ENCODE data around the gene XYLT1.

XYLT1 gene

DNA sequence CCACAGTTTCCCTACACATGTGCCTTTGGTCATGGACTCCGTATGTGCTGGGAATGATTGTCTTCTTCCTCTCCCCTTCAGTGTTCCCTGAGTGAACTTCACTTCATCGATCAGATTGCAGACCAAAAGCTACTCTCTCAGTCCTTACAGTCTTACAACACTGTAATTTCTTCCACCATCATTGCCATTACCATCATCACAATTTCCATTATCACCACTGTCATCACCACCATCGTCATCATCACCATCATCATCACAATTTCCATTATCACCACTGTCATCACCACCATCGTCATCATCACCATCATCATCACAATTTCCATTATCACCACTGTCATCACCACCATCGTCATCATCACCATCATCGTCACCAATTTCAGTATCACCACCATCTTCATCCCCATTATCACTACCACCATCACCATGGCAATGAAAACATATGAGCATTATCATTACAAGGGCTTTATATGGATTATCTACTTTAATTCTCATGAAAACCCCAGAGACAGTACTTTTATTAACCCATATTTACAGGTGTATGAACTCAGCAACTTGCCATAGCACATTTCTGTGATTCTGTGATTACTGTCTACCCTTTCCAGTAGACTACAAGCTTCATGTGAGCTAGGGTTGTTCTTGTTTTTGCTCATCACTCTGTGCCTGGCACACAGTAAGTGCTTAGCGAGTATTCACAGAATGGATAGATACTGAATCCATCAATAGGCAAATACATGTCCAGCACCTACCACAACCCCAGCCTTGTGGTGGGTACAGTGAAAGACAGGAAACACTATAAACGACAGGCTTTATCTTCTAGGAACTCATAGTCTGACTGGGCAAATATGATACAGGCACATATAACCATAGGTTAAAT lies 327.0 kb downstream of the XYLT1 start:
- Histone ChIP-seq H3K4me1 (ENCODE audit: control insufficient read depth, low read depth, low read length) (no peaks in the 10 kb centered on the region), H3K18ac (ENCODE audit: low read length) (no peak overlapping the region), H3K9ac (ENCODE audit: low read length) (no peak overlapping the region), H2BK120ac (ENCODE audit: low read depth, low read length) (no peak overlapping the region), H2BK15ac (replicated peaks; ENCODE audit: low read depth) (no peak overlapping the region), H3K27me3 (ENCODE audit: insufficient read depth, low read length, poor library complexity) (no peaks in the 10 kb centered on the region), H3K4me2 (ENCODE audit: low read length) (no peak overlapping the region), H2BK5ac (ENCODE audit: low read length) (no peak overlapping the region), H3K79me1 (ENCODE audit: low read length) (peaks cover 2% of the 10 kb centered on the region), H2AK5ac (ENCODE audit: low read length) (no peak overlapping the region), H4K5ac (ENCODE audit: low read length) (no peak overlapping the region), H3K27ac (ENCODE audit: low read depth, low read length) (no peak overlapping the region), H3K79me2 (ENCODE audit: control insufficient read depth, insufficient read depth, low read length) (no peaks in the 10 kb centered on the region), H3K23ac (ENCODE audit: low read length) (no peak overlapping the region), H3K4me3 (ENCODE audit: low read length) (no peak overlapping the region), H3K4ac (ENCODE audit: low read depth, low read length) (no peak overlapping the region), H4K8ac (ENCODE audit: low read depth, low read length) (no peak overlapping the region), H3K56ac (ENCODE audit: low read length) (no peak overlapping the region), H3K36me3 (ENCODE audit: control insufficient read depth, insufficient read depth, low read length) (no peaks in the 10 kb centered on the region)
- 100% methylated on average over 2 of the region's 8 CpGs for WGBS (ENCODE audit: extremely low coverage, insufficient coverage, low lambda C conversion rate)
- DNase-seq = no peak

DNA sequence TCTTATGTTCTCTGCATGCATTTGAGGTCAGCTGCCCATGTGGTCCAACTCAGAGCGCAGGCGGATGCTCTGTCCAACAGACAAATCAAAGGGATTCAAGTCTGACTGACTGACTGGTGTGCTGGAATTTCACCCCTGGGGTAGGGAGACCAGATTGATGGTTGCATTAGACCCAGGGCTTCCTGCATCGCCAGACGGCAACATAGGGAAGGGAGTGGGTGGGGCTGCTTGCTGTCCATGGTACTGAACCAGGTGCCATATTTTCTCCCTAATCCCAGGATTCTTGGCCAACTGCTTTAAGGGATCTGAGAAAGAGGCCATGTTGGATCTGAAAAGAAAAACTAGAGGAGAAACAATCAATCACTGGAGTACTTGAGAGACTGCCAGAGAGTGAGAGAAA lies 332.0 kb downstream of the XYLT1 start:
- Histone ChIP-seq H2BK5ac (ENCODE audit: low read length) (no peak overlapping the region), H3K79me1 (ENCODE audit: low read length) (peaks cover 2% of the 10 kb centered on the region), H3K18ac (ENCODE audit: low read length) (no peak overlapping the region), H3K4ac (ENCODE audit: low read depth, low read length) (no peak overlapping the region), H4K8ac (ENCODE audit: low read depth, low read length) (no peak overlapping the region), H3K23ac (ENCODE audit: low read length) (no peak overlapping the region), H3K9ac (ENCODE audit: low read length) (no peak overlapping the region), H3K27me3 (ENCODE audit: insufficient read depth, low read length, poor library complexity) (no peaks in the 10 kb centered on the region), H2BK15ac (replicated peaks; ENCODE audit: low read depth) (no peak overlapping the region), H3K4me1 (ENCODE audit: control insufficient read depth, low read depth, low read length) (no peaks in the 10 kb centered on the region), H3K27ac (ENCODE audit: low read depth, low read length) (no peak overlapping the region), H2BK120ac (ENCODE audit: low read depth, low read length) (no peak overlapping the region), H4K5ac (ENCODE audit: low read length) (no peak overlapping the region), H3K36me3 (ENCODE audit: control insufficient read depth, insufficient read depth, low read length) (peaks cover 2% of the 10 kb centered on the region), H2AK5ac (ENCODE audit: low read length) (no peak overlapping the region), H3K79me2 (ENCODE audit: control insufficient read depth, insufficient read depth, low read length) (no peaks in the 10 kb centered on the region), H3K56ac (ENCODE audit: low read length) (no peak overlapping the region), H3K4me2 (ENCODE audit: low read length) (no peak overlapping the region), H3K4me3 (ENCODE audit: low read length) (no peak overlapping the region)
- no CpG with 5 or more reads among the region's 4 CpGs for whole genome bisulfite sequencing (ENCODE audit: extremely low coverage, insufficient coverage, low lambda C conversion rate)
- DNase-seq = peak; percentile 62

DNA sequence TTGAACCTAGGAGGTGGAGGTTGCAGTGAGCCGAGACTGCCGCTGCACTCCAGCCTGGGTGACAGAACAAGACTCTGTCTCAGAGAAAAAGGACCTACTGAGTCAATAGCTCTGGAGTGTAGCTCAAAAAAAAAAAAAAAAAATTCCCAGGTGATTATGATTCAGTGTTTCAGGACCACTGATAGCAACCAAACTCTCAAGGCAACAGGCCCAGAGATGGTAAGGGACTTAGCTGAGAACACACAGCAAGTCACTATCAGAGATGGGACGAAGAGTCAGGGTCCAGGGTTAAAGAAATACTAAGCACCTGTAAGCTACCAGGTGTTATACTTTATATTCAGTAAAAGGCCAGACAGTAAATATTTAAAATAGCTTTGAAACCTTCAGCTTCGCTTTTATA lies 335.3 kb downstream of the XYLT1 start:
- Histone ChIP-seq H3K4me3 (ENCODE audit: low read length) (no peak overlapping the region), H3K4me2 (ENCODE audit: low read length) (no peak overlapping the region), H3K27me3 (ENCODE audit: insufficient read depth, low read length, poor library complexity) (no peaks in the 10 kb centered on the region), H3K9ac (ENCODE audit: low read length) (no peak overlapping the region), H3K36me3 (ENCODE audit: control insufficient read depth, insufficient read depth, low read length) (peaks cover 2% of the 10 kb centered on the region), H4K8ac (ENCODE audit: low read depth, low read length) (no peak overlapping the region), H2BK120ac (ENCODE audit: low read depth, low read length) (no peak overlapping the region), H3K4me1 (ENCODE audit: control insufficient read depth, low read depth, low read length) (no peaks in the 10 kb centered on the region), H3K27ac (ENCODE audit: low read depth, low read length) (no peak overlapping the region), H3K23ac (ENCODE audit: low read length) (no peak overlapping the region), H2BK5ac (ENCODE audit: low read length) (no peak overlapping the region), H3K4ac (ENCODE audit: low read depth, low read length) (no peak overlapping the region), H3K79me2 (ENCODE audit: control insufficient read depth, insufficient read depth, low read length) (no peaks in the 10 kb centered on the region), H4K5ac (ENCODE audit: low read length) (no peak overlapping the region), H3K18ac (ENCODE audit: low read length) (no peak overlapping the region), H3K56ac (ENCODE audit: low read length) (no peak overlapping the region), H2AK5ac (ENCODE audit: low read length) (no peak overlapping the region), H2BK15ac (replicated peaks; ENCODE audit: low read depth) (no peak overlapping the region), H3K79me1 (ENCODE audit: low read length) (no peaks in the 10 kb centered on the region)
- no peak for DNase-seq
- WGBS (ENCODE audit: extremely low coverage, insufficient coverage, low lambda C conversion rate) = no CpG with 5 or more reads among the region's 4 CpGs

DNA sequence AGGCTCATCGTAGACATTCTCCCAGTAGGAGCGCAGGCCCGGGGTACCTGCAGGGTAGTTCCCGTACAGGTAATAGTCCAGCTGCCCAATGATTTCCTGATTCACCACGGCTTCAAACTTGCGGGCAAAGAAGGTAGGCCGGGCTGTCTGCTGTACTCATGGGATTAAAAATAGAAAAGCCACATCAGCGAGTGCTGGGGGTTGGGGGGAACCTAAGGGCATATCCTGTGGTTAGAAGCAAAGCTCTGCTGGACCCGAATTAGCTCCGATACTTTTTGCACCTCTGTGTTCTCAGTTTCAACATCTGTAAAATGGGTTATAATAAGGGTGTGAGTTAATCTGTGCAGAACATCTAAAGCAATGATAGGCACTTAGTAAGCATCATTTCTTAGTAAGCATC lies 336.2 kb downstream of the XYLT1 start:
- Histone ChIP-seq H3K79me2 (ENCODE audit: control insufficient read depth, insufficient read depth, low read length) (no peaks in the 10 kb centered on the region), H2BK15ac (replicated peaks; ENCODE audit: low read depth) (no peak overlapping the region), H3K23ac (ENCODE audit: low read length) (no peak overlapping the region), H3K56ac (ENCODE audit: low read length) (no peak overlapping the region), H4K5ac (ENCODE audit: low read length) (no peak overlapping the region), H3K27ac (ENCODE audit: low read depth, low read length) (no peak overlapping the region), H3K36me3 (ENCODE audit: control insufficient read depth, insufficient read depth, low read length) (peaks cover 2% of the 10 kb centered on the region), H3K9ac (ENCODE audit: low read length) (no peak overlapping the region), H3K4me3 (ENCODE audit: low read length) (no peak overlapping the region), H2BK5ac (ENCODE audit: low read length) (no peak overlapping the region), H3K27me3 (ENCODE audit: insufficient read depth, low read length, poor library complexity) (no peaks in the 10 kb centered on the region), H4K8ac (ENCODE audit: low read depth, low read length) (no peak overlapping the region), H3K79me1 (ENCODE audit: low read length) (no peaks in the 10 kb centered on the region), H3K4me2 (ENCODE audit: low read length) (no peak overlapping the region), H2BK120ac (ENCODE audit: low read depth, low read length) (no peak overlapping the region), H2AK5ac (ENCODE audit: low read length) (no peak overlapping the region), H3K4me1 (ENCODE audit: control insufficient read depth, low read depth, low read length) (no peaks in the 10 kb centered on the region), H3K4ac (ENCODE audit: low read depth, low read length) (no peak overlapping the region), H3K18ac (ENCODE audit: low read length) (no peak overlapping the region)
- no peak for DNase-seq
- WGBS (ENCODE audit: extremely low coverage, insufficient coverage, low lambda C conversion rate) = no CpG with 5 or more reads among the region's 10 CpGs

DNA sequence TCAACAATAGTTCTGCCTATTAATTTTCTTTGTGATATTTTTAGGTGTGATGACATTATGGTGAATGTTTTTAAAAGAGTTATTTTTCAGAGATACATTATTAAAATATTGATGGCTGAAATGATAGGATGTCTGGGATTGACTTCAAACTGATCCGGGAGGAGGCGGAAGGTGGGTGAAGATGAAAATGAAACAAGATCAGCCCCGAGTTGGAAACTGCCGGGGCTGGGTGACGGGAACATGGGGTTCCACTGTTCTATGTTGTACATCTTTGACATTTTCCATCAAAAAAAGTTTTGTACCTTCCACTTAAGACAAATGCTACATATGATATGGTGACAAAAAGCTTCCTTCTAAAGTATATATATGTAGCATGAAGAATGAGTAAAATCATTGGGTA lies 336.9 kb downstream of the XYLT1 start:
- no peak overlapping the region for H3K18ac ChIP-seq (ENCODE audit: low read length)
- H3K79me2 ChIP-seq (ENCODE audit: control insufficient read depth, insufficient read depth, low read length) = no peaks in the 10 kb centered on the region
- no CpG with 5 or more reads among the region's 5 CpGs for WGBS (ENCODE audit: extremely low coverage, insufficient coverage, low lambda C conversion rate)
- no peaks in the 10 kb centered on the region for H3K79me1 ChIP-seq (ENCODE audit: low read length)
- no peak overlapping the region for H2AK5ac ChIP-seq (ENCODE audit: low read length)
- H3K36me3 ChIP-seq (ENCODE audit: control insufficient read depth, insufficient read depth, low read length) = peaks cover 2% of the 10 kb centered on the region
- no peak overlapping the region for H3K23ac ChIP-seq (ENCODE audit: low read length)
- H3K27ac ChIP-seq (ENCODE audit: low read depth, low read length) = no peak overlapping the region
- no peak for DNase-seq
- H4K5ac ChIP-seq (ENCODE audit: low read length) = no peak overlapping the region
- no peak overlapping the region for H4K8ac ChIP-seq (ENCODE audit: low read depth, low read length)
- H2BK15ac ChIP-seq (replicated peaks; ENCODE audit: low read depth) = no peak overlapping the region
- no peak overlapping the region for H2BK5ac ChIP-seq (ENCODE audit: low read length)
- H3K56ac ChIP-seq (ENCODE audit: low read length) = no peak overlapping the region
- no peaks in the 10 kb centered on the region for H3K4me1 ChIP-seq (ENCODE audit: control insufficient read depth, low read depth, low read length)
- H3K4ac ChIP-seq (ENCODE audit: low read depth, low read length) = no peak overlapping the region
- no peak overlapping the region for H2BK120ac ChIP-seq (ENCODE audit: low read depth, low read length)
- H3K27me3 ChIP-seq (ENCODE audit: insufficient read depth, low read length, poor library complexity) = no peaks in the 10 kb centered on the region
- H3K4me2 ChIP-seq (ENCODE audit: low read length) = no peak overlapping the region
- no peak overlapping the region for H3K9ac ChIP-seq (ENCODE audit: low read length)
- no peak overlapping the region for H3K4me3 ChIP-seq (ENCODE audit: low read length)

DNA sequence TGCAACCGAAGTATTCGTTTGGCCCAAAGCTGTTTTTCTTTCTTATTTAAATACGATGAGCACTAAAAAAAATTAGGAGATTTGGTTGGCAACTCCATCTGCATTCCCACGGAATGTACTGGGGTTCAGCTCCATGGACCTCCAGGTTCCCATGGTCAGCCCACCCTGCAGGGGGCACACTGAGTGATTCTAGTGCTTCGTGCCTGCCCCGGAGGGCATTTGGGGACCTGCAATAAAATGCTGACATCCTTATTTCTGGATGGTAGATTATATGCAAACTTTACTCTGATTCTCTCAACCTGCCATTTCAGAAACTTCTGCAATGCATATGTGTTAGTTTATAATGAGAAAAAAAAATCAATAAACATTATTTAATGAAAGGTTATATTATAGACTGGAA lies 339.4 kb downstream of the XYLT1 start:
- Histone ChIP-seq H4K8ac (ENCODE audit: low read depth, low read length) (no peak overlapping the region), H3K79me2 (ENCODE audit: control insufficient read depth, insufficient read depth, low read length) (no peaks in the 10 kb centered on the region), H2AK5ac (ENCODE audit: low read length) (no peak overlapping the region), H3K4ac (ENCODE audit: low read depth, low read length) (no peak overlapping the region), H2BK15ac (replicated peaks; ENCODE audit: low read depth) (no peak overlapping the region), H4K5ac (ENCODE audit: low read length) (no peak overlapping the region), H3K4me3 (ENCODE audit: low read length) (no peak overlapping the region), H3K4me2 (ENCODE audit: low read length) (no peak overlapping the region), H2BK120ac (ENCODE audit: low read depth, low read length) (no peak overlapping the region), H3K36me3 (ENCODE audit: control insufficient read depth, insufficient read depth, low read length) (peaks cover 2% of the 10 kb centered on the region), H2BK5ac (ENCODE audit: low read length) (no peak overlapping the region), H3K4me1 (ENCODE audit: control insufficient read depth, low read depth, low read length) (no peaks in the 10 kb centered on the region), H3K79me1 (ENCODE audit: low read length) (no peaks in the 10 kb centered on the region), H3K56ac (ENCODE audit: low read length) (no peak overlapping the region), H3K18ac (ENCODE audit: low read length) (no peak overlapping the region), H3K27ac (ENCODE audit: low read depth, low read length) (no peak overlapping the region), H3K9ac (ENCODE audit: low read length) (no peak overlapping the region), H3K27me3 (ENCODE audit: insufficient read depth, low read length, poor library complexity) (no peaks in the 10 kb centered on the region), H3K23ac (ENCODE audit: low read length) (no peak overlapping the region)
- peak; percentile 17 for DNase-seq
- no CpG with 5 or more reads among the region's 6 CpGs for WGBS (ENCODE audit: extremely low coverage, insufficient coverage, low lambda C conversion rate)
